WTC11 (cell line): Measurements from ENCODE around the gene USP13.

Experiments
- ELF4 ChIP-seq: sonication (generic); formaldehyde crosslinking; IDR thresholded peaks from 2 replicates; pipeline ENCODE4 v1.8.1; 2022; ENCODE audit warnings: low read depth, mild to moderate bottlenecking, moderate library complexity, missing genetic modification reagents
- ETV6 ChIP-seq: sonication (generic); formaldehyde crosslinking; IDR thresholded peaks from 2 replicates; pipeline ENCODE4 v1.8.1; 2022; ENCODE audit warnings: mild to moderate bottlenecking, missing genetic modification reagents
- FOXP1 ChIP-seq: sonication (generic); formaldehyde crosslinking; IDR thresholded peaks from 2 replicates; pipeline ENCODE4 v1.8.0; 2022; ENCODE audit warnings: missing genetic modification reagents, mild to moderate bottlenecking, moderate library complexity, borderline replicate concordance
- GTF2I ChIP-seq: fragments of 250-450 bp; sonication (Bioruptor Pico); conservative IDR thresholded peaks from 2 replicates; pipeline ENCODE4 v1.4.0; 2021; ENCODE audit warnings: mild to moderate bottlenecking
- RORB ChIP-seq: fragments of 250-450 bp; sonication (Bioruptor Pico); IDR thresholded peaks from 2 replicates; pipeline ENCODE4 v1.9.0; 2021; ENCODE audit warnings: mild to moderate bottlenecking
- ZNF121 ChIP-seq: sonication (generic); formaldehyde crosslinking; IDR thresholded peaks from 2 replicates; pipeline ENCODE4 v1.8.0; 2023; ENCODE audit warnings: missing genetic modification reagents
- TF ChIP-seq, protein P1 (sequence below): fragments of 200-600 bp; IDR thresholded peaks from 2 replicates; pipeline ENCODE4 v1.8.0; 2022; ENCODE audit warnings: antibody characterized with exemption
- TF ChIP-seq, protein P2 (sequence below): sonication (generic); formaldehyde crosslinking; IDR thresholded peaks from 2 replicates; pipeline ENCODE4 v1.8.0; 2023; ENCODE audit warnings: missing genetic modification reagents, mild to moderate bottlenecking, borderline replicate concordance
- TF ChIP-seq, protein P3 (sequence below): sonication (generic); formaldehyde crosslinking; IDR thresholded peaks from 2 replicates; pipeline ENCODE4 v1.8.1; 2023; ENCODE audit warnings: mild to moderate bottlenecking, missing genetic modification reagents, borderline replicate concordance
- TF ChIP-seq, protein P4 (sequence below): sonication (generic); formaldehyde crosslinking; IDR thresholded peaks from 2 replicates; pipeline ENCODE4 v1.8.1; 2022; ENCODE audit warnings: low read depth, missing genetic modification reagents, borderline replicate concordance
- TF ChIP-seq, protein P5 (sequence below): sonication (generic); formaldehyde crosslinking; IDR thresholded peaks from 2 replicates; pipeline ENCODE4 v1.8.1; 2022; ENCODE audit warnings: mild to moderate bottlenecking, moderate library complexity, missing genetic modification reagents
- TF ChIP-seq, protein P6 (sequence below): sonication (generic); formaldehyde crosslinking; IDR thresholded peaks from 2 replicates; pipeline ENCODE4 v1.8.1; 2022; ENCODE audit warnings: low read depth, mild to moderate bottlenecking, moderate library complexity, missing genetic modification reagents, borderline replicate concordance
- TF ChIP-seq, protein P7 (sequence below): fragments of 250-450 bp; sonication (Bioruptor Pico); IDR thresholded peaks from 2 replicates; pipeline ENCODE4 v2.1.2; 2022; ENCODE audit warnings: mild to moderate bottlenecking, moderate library complexity

DNA sequence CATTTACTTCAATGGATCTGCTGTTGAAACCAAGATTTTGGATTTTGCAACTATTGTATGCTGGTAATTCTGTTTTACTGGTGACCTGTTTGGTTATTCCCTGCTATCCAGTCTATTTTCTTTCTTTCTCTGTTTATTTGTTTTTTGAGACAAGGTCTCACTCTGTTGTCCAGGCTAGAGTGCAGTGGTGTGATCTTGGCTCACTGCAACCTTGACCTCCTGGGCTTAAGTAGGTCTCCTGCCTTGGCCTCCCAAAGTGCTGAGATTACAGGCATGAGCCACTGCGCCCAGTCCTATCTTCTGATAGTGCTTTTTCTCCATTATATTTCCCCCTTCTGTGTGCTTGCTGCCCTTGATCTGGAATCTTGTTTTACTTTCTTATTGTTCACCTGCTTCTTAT is 15.6 kb downstream of the USP13 start:
- TF ChIP-seq, protein P1, sequence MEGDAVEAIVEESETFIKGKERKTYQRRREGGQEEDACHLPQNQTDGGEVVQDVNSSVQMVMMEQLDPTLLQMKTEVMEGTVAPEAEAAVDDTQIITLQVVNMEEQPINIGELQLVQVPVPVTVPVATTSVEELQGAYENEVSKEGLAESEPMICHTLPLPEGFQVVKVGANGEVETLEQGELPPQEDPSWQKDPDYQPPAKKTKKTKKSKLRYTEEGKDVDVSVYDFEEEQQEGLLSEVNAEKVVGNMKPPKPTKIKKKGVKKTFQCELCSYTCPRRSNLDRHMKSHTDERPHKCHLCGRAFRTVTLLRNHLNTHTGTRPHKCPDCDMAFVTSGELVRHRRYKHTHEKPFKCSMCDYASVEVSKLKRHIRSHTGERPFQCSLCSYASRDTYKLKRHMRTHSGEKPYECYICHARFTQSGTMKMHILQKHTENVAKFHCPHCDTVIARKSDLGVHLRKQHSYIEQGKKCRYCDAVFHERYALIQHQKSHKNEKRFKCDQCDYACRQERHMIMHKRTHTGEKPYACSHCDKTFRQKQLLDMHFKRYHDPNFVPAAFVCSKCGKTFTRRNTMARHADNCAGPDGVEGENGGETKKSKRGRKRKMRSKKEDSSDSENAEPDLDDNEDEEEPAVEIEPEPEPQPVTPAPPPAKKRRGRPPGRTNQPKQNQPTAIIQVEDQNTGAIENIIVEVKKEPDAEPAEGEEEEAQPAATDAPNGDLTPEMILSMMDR = no peak
- no peak for TF ChIP-seq RORB (CRISPR knock-in tag)
- TF ChIP-seq, protein P2, sequence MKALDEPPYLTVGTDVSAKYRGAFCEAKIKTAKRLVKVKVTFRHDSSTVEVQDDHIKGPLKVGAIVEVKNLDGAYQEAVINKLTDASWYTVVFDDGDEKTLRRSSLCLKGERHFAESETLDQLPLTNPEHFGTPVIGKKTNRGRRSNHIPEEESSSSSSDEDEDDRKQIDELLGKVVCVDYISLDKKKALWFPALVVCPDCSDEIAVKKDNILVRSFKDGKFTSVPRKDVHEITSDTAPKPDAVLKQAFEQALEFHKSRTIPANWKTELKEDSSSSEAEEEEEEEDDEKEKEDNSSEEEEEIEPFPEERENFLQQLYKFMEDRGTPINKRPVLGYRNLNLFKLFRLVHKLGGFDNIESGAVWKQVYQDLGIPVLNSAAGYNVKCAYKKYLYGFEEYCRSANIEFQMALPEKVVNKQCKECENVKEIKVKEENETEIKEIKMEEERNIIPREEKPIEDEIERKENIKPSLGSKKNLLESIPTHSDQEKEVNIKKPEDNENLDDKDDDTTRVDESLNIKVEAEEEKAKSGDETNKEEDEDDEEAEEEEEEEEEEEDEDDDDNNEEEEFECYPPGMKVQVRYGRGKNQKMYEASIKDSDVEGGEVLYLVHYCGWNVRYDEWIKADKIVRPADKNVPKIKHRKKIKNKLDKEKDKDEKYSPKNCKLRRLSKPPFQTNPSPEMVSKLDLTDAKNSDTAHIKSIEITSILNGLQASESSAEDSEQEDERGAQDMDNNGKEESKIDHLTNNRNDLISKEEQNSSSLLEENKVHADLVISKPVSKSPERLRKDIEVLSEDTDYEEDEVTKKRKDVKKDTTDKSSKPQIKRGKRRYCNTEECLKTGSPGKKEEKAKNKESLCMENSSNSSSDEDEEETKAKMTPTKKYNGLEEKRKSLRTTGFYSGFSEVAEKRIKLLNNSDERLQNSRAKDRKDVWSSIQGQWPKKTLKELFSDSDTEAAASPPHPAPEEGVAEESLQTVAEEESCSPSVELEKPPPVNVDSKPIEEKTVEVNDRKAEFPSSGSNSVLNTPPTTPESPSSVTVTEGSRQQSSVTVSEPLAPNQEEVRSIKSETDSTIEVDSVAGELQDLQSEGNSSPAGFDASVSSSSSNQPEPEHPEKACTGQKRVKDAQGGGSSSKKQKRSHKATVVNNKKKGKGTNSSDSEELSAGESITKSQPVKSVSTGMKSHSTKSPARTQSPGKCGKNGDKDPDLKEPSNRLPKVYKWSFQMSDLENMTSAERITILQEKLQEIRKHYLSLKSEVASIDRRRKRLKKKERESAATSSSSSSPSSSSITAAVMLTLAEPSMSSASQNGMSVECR (CRISPR knock-in tag) = no peak
- TF ChIP-seq, protein P3, sequence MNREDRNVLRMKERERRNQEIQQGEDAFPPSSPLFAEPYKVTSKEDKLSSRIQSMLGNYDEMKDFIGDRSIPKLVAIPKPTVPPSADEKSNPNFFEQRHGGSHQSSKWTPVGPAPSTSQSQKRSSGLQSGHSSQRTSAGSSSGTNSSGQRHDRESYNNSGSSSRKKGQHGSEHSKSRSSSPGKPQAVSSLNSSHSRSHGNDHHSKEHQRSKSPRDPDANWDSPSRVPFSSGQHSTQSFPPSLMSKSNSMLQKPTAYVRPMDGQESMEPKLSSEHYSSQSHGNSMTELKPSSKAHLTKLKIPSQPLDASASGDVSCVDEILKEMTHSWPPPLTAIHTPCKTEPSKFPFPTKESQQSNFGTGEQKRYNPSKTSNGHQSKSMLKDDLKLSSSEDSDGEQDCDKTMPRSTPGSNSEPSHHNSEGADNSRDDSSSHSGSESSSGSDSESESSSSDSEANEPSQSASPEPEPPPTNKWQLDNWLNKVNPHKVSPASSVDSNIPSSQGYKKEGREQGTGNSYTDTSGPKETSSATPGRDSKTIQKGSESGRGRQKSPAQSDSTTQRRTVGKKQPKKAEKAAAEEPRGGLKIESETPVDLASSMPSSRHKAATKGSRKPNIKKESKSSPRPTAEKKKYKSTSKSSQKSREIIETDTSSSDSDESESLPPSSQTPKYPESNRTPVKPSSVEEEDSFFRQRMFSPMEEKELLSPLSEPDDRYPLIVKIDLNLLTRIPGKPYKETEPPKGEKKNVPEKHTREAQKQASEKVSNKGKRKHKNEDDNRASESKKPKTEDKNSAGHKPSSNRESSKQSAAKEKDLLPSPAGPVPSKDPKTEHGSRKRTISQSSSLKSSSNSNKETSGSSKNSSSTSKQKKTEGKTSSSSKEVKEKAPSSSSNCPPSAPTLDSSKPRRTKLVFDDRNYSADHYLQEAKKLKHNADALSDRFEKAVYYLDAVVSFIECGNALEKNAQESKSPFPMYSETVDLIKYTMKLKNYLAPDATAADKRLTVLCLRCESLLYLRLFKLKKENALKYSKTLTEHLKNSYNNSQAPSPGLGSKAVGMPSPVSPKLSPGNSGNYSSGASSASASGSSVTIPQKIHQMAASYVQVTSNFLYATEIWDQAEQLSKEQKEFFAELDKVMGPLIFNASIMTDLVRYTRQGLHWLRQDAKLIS (CRISPR knock-in tag) = no peak
- TF ChIP-seq GTF2I = no peak
- TF ChIP-seq FOXP1 (CRISPR knock-in tag) = no peak
- TF ChIP-seq, protein P4, sequence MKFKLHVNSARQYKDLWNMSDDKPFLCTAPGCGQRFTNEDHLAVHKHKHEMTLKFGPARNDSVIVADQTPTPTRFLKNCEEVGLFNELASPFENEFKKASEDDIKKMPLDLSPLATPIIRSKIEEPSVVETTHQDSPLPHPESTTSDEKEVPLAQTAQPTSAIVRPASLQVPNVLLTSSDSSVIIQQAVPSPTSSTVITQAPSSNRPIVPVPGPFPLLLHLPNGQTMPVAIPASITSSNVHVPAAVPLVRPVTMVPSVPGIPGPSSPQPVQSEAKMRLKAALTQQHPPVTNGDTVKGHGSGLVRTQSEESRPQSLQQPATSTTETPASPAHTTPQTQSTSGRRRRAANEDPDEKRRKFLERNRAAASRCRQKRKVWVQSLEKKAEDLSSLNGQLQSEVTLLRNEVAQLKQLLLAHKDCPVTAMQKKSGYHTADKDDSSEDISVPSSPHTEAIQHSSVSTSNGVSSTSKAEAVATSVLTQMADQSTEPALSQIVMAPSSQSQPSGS (CRISPR knock-in tag) = no peak
- no peak for TF ChIP-seq ELF4 (CRISPR knock-in tag)
- TF ChIP-seq, protein P5, sequence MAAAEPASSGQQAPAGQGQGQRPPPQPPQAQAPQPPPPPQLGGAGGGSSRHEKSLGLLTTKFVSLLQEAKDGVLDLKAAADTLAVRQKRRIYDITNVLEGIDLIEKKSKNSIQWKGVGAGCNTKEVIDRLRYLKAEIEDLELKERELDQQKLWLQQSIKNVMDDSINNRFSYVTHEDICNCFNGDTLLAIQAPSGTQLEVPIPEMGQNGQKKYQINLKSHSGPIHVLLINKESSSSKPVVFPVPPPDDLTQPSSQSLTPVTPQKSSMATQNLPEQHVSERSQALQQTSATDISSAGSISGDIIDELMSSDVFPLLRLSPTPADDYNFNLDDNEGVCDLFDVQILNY = no peak
- no peak for TF ChIP-seq ZNF121 (CRISPR knock-in tag)
- TF ChIP-seq, protein P6, sequence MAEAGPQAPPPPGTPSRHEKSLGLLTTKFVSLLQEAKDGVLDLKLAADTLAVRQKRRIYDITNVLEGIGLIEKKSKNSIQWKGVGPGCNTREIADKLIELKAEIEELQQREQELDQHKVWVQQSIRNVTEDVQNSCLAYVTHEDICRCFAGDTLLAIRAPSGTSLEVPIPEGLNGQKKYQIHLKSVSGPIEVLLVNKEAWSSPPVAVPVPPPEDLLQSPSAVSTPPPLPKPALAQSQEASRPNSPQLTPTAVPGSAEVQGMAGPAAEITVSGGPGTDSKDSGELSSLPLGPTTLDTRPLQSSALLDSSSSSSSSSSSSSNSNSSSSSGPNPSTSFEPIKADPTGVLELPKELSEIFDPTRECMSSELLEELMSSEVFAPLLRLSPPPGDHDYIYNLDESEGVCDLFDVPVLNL = no peak
- TF ChIP-seq, protein P7, sequence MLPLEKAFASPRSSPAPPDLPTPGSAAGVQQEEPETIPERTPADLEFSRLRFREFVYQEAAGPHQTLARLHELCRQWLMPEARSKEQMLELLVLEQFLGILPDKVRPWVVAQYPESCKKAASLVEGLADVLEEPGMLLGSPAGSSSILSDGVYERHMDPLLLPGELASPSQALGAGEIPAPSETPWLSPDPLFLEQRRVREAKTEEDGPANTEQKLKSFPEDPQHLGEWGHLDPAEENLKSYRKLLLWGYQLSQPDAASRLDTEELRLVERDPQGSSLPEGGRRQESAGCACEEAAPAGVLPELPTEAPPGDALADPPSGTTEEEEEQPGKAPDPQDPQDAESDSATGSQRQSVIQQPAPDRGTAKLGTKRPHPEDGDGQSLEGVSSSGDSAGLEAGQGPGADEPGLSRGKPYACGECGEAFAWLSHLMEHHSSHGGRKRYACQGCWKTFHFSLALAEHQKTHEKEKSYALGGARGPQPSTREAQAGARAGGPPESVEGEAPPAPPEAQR (CRISPR knock-in tag) = no peak
- TF ChIP-seq ETV6 (CRISPR knock-in tag) = no peak
